Sigmoid colon (tissue), 7 donors: Measurements from ENCODE around the gene SLC19A1. TPM values are rescaled to one million over a fixed set of nuclear protein-coding genes. Genes with fewer than 3 reads are reported as not detected.
A peak's percentile ranks its signal among the peaks of the same experiment; 100 is the strongest.

Experiments
- DNase-seq: peaks from one replicate; pipeline ENCODE4 v3.0.0-alpha.2; 2019
- H3K27ac ChIP-seq, 4 donors: fragments of 200-600 bp; sonication (generic); one replicate each; pipeline ENCODE4 v1.5.1; 2016 to 2019; ENCODE audit warnings: mild to moderate bottlenecking in 1 of 4
- H3K27me3 ChIP-seq, 3 donors: fragments of 200-600 bp; sonication (generic); one replicate each; pipeline ENCODE4 v1.5.1; 2019; ENCODE audit warnings: mild to moderate bottlenecking in 1 of 3
- H3K36me3 ChIP-seq, 4 donors: fragments of 200-600 bp; sonication (generic); one replicate each; pipeline ENCODE4 v1.5.1; 2016 to 2019
- H3K4me1 ChIP-seq, 4 donors: fragments of 200-600 bp; sonication (generic); one replicate each; pipeline ENCODE4 v1.5.1; 2017 to 2019
- H3K4me3 ChIP-seq, 4 donors: fragments of 200-600 bp; sonication (generic); one replicate each; pipeline ENCODE4 v1.5.1; 2017 to 2019; ENCODE audit warnings: mild to moderate bottlenecking in 2 of 4, moderate library complexity in 1 of 4
- H3K9me3 ChIP-seq, 4 donors: fragments of 200-600 bp in 3 of 4; sonication (generic) in 3 of 4; one replicate each; pipeline versions ENCODE4 v1.5.1 to v1.6.1; 2013 to 2019
- EP300 ChIP-seq, 4 donors: sonication (generic); formaldehyde crosslinking; IDR thresholded peaks; one replicate each; pipeline ENCODE4 v1.6.1; 2017; ENCODE audit warnings: antibody characterized with exemption in 4 of 4
- POLR2A ChIP-seq, 2 donors: fragments of 450-650 bp; IDR thresholded peaks; one replicate each; pipeline ENCODE4 v1.6.1; 2016; ENCODE audit warnings: antibody characterized with exemption in 2 of 2, mild to moderate bottlenecking in 2 of 2, moderate library complexity in 2 of 2
- POLR2AphosphoS5 ChIP-seq, 4 donors: sonication (generic); formaldehyde crosslinking; IDR thresholded peaks; one replicate each; pipeline ENCODE4 v1.6.1; 2017; ENCODE audit warnings: antibody characterized with exemption in 4 of 4
- WGBS, 2 donors: extraction: QIAGEN DNeasy Blood & Tissue Kit; methylation state at CpG; one replicate each; pipeline ENCODE4 v1.1.7; 2013; 5-methylcytosine and 5-hydroxymethylcytosine counted together
- intact Hi-C: fragments of 100-400 bp; cut with DNase I; formaldehyde crosslinking; loops from one replicate; pipeline ENCODE4 v1.15.1; 2023
- polyA plus RNA-seq, 3 donors: library from polyadenylated mRNA; stranded (reverse); fragments of 200-250 nt; gene quantifications; one replicate each; pipeline ENCODE4 v1.2.3, GENCODE V29; 2013
- total RNA-seq, 4 donors: library from RNA; depleted of rRNA; stranded (reverse); fragments of >200 nt; gene quantifications; one replicate each; pipeline ENCODE4 v1.1.0, GENCODE V29; 2016
- TF ChIP-seq, protein P1 (sequence below), 4 experiments: fragments of 450-650 bp in 3 of 4; fragments of 200-600 bp in 1 of 4; IDR thresholded peaks; one replicate each; pipeline ENCODE4 v1.5.1; 2016 to 2019; ENCODE audit warnings: antibody characterized with exemption in 4 of 4, mild to moderate bottlenecking in 3 of 4, moderate library complexity in 2 of 4
- donor health status: healthy with polysubstance abuse.
- donor health status: Bipolar disorder and iron deficiency.
- donor health status: healthy.

The SLC19A1 gene
- total and polyA plus RNA-seq, 7 donors, result 1.8 to 10.7 (median 2.5) TPM

DNA sequence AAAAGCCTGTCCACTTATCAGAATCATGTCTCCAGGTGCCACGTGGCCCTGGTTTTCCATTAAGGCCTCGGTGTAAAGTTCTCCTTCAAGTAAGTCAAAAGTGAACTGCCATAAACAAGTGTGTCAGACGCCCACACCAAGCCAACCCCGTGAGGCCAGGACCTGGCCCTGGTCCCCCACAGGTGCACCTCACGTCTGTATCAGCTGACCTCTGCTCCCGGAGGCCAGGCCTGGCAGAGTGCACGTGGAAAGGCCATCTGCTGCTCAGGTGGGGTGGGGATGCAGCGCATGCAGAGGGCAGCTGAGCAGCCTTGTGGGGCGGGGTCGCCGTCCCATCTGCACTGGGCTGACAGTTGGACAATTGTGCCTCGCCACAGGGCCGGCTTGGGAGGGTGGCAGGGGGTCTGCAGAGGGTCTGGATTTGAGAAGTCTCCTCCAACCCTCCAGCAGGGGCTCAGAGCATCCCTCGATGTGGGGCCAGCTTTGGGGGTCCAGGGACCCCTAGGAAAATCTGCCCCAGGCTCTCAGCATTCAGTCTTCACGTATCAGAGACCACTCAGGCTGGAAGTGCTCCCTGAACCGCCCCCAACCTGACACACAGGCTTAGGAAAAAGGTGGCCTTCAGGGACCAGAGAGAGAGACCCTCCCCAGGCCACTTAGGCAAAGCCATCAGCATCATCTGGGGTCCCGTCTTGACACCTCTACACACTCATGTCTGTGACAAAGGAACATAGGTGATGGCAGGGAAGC lies 3.0 kb downstream of the SLC19A1 start:
- Histone ChIP-seq H3K27ac (no peak overlapping the region), H3K4me3 (no peak overlapping the region), H3K4me1 (peaks cover 0 to 25% (median 19%) of the 10 kb centered on the region in 4 donors), H3K27me3 (no peaks in the 10 kb centered on the region), H3K9me3 (no peaks in the 10 kb centered on the region), H3K36me3 (no peaks in the 10 kb centered on the region)
- peak; percentile 54 for DNase-seq
- TF ChIP-seq POLR2A (IDR thresholded peaks at IDR 0.05), result no peak
- TF ChIP-seq, protein P1, sequence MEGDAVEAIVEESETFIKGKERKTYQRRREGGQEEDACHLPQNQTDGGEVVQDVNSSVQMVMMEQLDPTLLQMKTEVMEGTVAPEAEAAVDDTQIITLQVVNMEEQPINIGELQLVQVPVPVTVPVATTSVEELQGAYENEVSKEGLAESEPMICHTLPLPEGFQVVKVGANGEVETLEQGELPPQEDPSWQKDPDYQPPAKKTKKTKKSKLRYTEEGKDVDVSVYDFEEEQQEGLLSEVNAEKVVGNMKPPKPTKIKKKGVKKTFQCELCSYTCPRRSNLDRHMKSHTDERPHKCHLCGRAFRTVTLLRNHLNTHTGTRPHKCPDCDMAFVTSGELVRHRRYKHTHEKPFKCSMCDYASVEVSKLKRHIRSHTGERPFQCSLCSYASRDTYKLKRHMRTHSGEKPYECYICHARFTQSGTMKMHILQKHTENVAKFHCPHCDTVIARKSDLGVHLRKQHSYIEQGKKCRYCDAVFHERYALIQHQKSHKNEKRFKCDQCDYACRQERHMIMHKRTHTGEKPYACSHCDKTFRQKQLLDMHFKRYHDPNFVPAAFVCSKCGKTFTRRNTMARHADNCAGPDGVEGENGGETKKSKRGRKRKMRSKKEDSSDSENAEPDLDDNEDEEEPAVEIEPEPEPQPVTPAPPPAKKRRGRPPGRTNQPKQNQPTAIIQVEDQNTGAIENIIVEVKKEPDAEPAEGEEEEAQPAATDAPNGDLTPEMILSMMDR (IDR thresholded peaks at IDR 0.05), result no peak
- no peak for TF ChIP-seq EP300 (IDR thresholded peaks at IDR 0.05)
- TF ChIP-seq POLR2AphosphoS5 (IDR thresholded peaks at IDR 0.05), result no peak
- intact Hi-C loops, result no loop called here
- WGBS, 2 donors, result 56 to 83% methylated on average over 17 of the region's 17 CpGs

DNA sequence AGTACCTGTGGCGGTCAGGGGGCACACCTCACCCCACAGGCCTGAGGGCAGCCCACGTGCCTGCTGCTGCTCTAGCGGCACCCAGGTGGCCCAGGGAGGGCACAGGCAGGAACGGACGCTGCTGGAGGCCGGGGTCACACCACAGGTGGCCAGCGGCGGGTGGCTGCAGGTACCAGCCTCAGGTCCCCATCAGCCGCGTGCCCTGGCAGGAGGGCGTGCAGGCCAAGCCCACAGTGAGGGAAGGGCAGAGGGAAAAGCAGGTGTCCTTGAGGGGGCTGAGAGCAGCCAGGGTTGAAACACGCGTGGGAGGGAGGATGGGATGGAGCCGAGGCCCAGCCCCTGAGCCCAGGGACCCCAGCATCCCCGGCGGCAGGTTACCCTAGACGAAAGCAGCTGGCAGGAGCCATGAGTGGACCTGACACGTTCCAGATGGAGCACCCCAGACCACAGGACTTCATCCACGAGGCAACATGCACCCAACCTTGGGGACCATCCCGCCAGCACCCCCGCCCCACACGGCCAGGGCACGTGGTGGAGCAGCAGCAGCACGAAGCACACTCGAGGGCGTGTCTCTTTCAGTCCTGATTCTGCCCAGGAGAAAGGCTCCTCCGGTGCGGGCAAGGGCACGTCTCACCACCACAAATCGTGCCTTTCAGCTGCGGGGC lies 3.7 kb downstream of the SLC19A1 start:
- TF ChIP-seq, protein P1 (IDR thresholded peaks at IDR 0.05), result no peak
- TF ChIP-seq POLR2A (IDR thresholded peaks at IDR 0.05) (no peak), POLR2AphosphoS5 (IDR thresholded peaks at IDR 0.05) (no peak), EP300 (IDR thresholded peaks at IDR 0.05) (no peak)
- no peaks in the 10 kb centered on the region for H3K27me3 ChIP-seq
- no peaks in the 10 kb centered on the region for H3K36me3 ChIP-seq
- peaks cover 0 to 24% (median 19%) of the 10 kb centered on the region in 4 donors for H3K4me1 ChIP-seq
- DNase-seq, result peak; percentile 62
- intact Hi-C loops, result no loop called here
- H3K4me3 ChIP-seq, result no peak overlapping the region
- no peak overlapping the region for H3K27ac ChIP-seq
- no peaks in the 10 kb centered on the region for H3K9me3 ChIP-seq
- 92 to 94% methylated on average over 31 of the region's 31 CpGs for WGBS, 2 donors

DNA sequence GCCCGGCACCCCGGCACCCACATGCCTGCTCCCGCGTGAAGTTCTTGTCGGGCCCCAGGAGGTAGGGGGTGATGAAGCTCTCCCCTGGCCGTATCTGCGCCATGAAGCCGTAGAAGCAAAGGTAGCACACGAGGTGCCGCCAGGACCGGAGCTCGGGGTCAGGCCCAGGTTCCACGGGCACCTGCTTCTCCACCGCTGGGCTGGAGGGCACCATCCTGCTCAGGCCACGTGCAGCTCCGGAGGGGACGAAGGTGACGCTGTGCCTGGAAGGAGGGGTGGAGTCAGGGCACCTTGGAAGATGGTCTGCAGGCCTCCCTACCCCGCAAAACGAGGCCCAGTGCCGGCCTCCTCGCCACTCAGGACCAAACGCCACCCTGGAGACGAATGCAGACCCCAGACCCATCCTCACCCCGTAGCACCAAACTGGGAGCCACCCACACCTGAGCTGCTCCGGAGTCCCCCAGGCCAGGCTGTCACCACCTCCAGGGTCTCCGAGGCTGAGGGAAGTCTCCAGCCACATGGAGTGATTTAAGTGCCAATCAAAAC lies 4.4 kb downstream of the SLC19A1 start:
- Histone ChIP-seq H3K4me1 (peaks cover 0 to 17% (median 14%) of the 10 kb centered on the region in 4 donors), H3K36me3 (no peaks in the 10 kb centered on the region), H3K9me3 (no peaks in the 10 kb centered on the region), H3K27me3 (no peaks in the 10 kb centered on the region), H3K4me3 (no peak overlapping the region), H3K27ac (no peak overlapping the region)
- 91% methylated on average over 27 of the region's 27 CpGs for WGBS, 2 donors
- TF ChIP-seq, protein P1 (IDR thresholded peaks at IDR 0.05), result no peak
- TF ChIP-seq POLR2A (IDR thresholded peaks at IDR 0.05), result no peak
- TF ChIP-seq POLR2AphosphoS5 (IDR thresholded peaks at IDR 0.05), result no peak
- TF ChIP-seq EP300 (IDR thresholded peaks at IDR 0.05), result no peak
- peak; percentile 61 for DNase-seq
- intact Hi-C loops, result no loop called here

DNA sequence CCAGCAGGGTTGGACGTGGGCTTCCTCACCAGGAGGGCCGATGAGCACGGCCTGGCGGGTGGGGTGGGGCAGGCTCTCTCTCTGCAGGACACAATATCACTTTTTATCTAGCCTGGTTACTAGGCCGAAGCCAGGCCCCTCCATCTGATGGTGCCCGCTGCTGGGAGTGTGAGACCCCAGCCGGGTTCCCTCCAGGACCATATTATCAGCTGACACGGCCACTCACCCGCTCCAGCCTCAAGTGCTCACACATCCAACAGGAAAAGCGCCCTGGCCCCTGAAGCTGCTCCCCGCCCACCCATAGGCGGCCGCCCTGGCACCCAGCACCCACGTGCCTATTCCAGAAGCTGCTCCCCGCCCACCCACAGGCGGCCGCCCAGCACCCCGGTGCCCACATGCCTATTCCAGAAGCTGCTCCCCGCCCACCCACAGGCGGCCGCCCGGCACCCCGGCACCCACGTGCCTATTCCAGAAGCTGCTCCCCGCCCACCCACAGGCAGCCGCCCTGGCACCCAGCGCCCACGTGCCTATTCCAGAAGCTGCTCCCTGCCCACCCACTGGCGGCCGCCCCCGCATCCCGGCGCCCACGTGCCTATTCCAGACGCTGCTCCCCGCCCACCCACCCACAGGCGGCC lies 5.0 kb downstream of the SLC19A1 start:
- H3K36me3 ChIP-seq, result no peaks in the 10 kb centered on the region
- no peak overlapping the region for H3K27ac ChIP-seq
- intact Hi-C loops, result no loop called here
- WGBS, 2 donors, result 90 to 94% methylated on average over 37 of the region's 37 CpGs
- H3K27me3 ChIP-seq, result no peaks in the 10 kb centered on the region
- no peak overlapping the region for H3K4me3 ChIP-seq
- no peaks in the 10 kb centered on the region for H3K9me3 ChIP-seq
- no peak for TF ChIP-seq POLR2AphosphoS5 (IDR thresholded peaks at IDR 0.05)
- no peak for TF ChIP-seq POLR2A (IDR thresholded peaks at IDR 0.05)
- TF ChIP-seq, protein P1 (IDR thresholded peaks at IDR 0.05), result no peak
- TF ChIP-seq EP300 (IDR thresholded peaks at IDR 0.05), result no peak
- H3K4me1 ChIP-seq, result peaks cover 0 to 12% (median 10%) of the 10 kb centered on the region in 4 donors
- peak; percentile 52 for DNase-seq
